Fibroblast of lung (primary cell): ENCODE data around the gene RTCB. TPM values are rescaled to one million over a fixed set of nuclear protein-coding genes. Genes with fewer than 3 reads are reported as not detected.

Experiments
- DNase-seq, 2 donors: peaks; one replicate each; pipeline versions ENCODE4 v3.0.0 to v3.0.0-alpha.2; 2010; ENCODE audit warnings: low read depth in 2 of 2
- H2AFZ ChIP-seq: 2 replicates; pipeline ENCODE4 v1.5.1; 2012; ENCODE audit warnings: low read length, control low read depth, inconsistent platforms
- H3K27ac ChIP-seq: 2 replicates; pipeline ENCODE4 v1.5.1; 2011; ENCODE audit warnings: low read length, control low read depth; ENCODE audit not compliant: insufficient read depth
- H3K27me3 ChIP-seq: 2 replicates; pipeline ENCODE4 v1.5.1; 2011; ENCODE audit warnings: mild to moderate bottlenecking, low read length; ENCODE audit not compliant: control insufficient read depth, insufficient read depth
- H3K36me3 ChIP-seq: 2 replicates; pipeline ENCODE4 v1.5.1; 2011; ENCODE audit warnings: low read length; ENCODE audit not compliant: control insufficient read depth, insufficient read depth
- H3K4me1 ChIP-seq: 2 replicates; pipeline ENCODE4 v1.5.1; 2011; ENCODE audit warnings: low read length; ENCODE audit not compliant: control insufficient read depth, insufficient read depth; ENCODE audit errors: extremely low read depth
- H3K4me2 ChIP-seq: 2 replicates; pipeline ENCODE4 v1.5.1; 2011; ENCODE audit warnings: low read length, control low read depth; ENCODE audit not compliant: insufficient read depth; ENCODE audit errors: extremely low read depth
- H3K4me3 ChIP-seq, 4 experiments: fragments of 200-600 bp in 1 of 4; sonication (generic) in 1 of 4; replicated peaks in 1 of 4; 2 replicates each; pipeline ENCODE4 v1.5.1; 2011 to 2016; ENCODE audit warnings: low read length in 4 of 4, low read depth in 3 of 4, mild to moderate bottlenecking in 3 of 4, control low read depth in 2 of 4, inconsistent platforms in 1 of 4, mixed read lengths in 1 of 4; ENCODE audit not compliant: insufficient read depth in 1 of 4; ENCODE audit errors: control extremely low read depth in 1 of 4
- H3K79me2 ChIP-seq: 2 replicates; pipeline ENCODE4 v1.5.1; 2012; ENCODE audit warnings: mild to moderate bottlenecking, low read length, inconsistent platforms; ENCODE audit not compliant: control insufficient read depth, insufficient read depth
- H3K9ac ChIP-seq: 2 replicates; pipeline ENCODE4 v1.5.1; 2011; ENCODE audit warnings: mild to moderate bottlenecking, low read length, control low read depth; ENCODE audit not compliant: insufficient read depth
- H3K9me3 ChIP-seq: 2 replicates; pipeline ENCODE4 v1.5.1; 2012; ENCODE audit warnings: low read depth, low read length; ENCODE audit not compliant: control insufficient read depth, insufficient read depth
- H4K20me1 ChIP-seq: 2 replicates; pipeline ENCODE4 v1.5.1; 2011; ENCODE audit warnings: low read length; ENCODE audit not compliant: control insufficient read depth, insufficient read depth; ENCODE audit errors: extremely low read depth
- CTCF ChIP-seq, 2 donors: IDR thresholded peaks in 1 of 2; conservative IDR thresholded peaks in 1 of 2; 1 replicate in 1 of 2; 2 replicates in 1 of 2; pipeline ENCODE4 v1.5.1; 2011 to 2012; ENCODE audit warnings: low read length in 2 of 2, control low read depth in 1 of 2, inconsistent platforms in 1 of 2, low read depth in 1 of 2, mild to moderate bottlenecking in 1 of 2
- EZH2 ChIP-seq: IDR thresholded peaks from 2 replicates; pipeline ENCODE4 v1.5.1; 2012; ENCODE audit warnings: low read length, control low read depth, mild to moderate bottlenecking; ENCODE audit errors: missing control alignments
- polyA plus RNA-seq, 2 donors: library from polyadenylated mRNA; depleted of rRNA in 1 of 2; stranded (reverse) in 1 of 2; unstranded in 1 of 2; fragments of >200 nt; gene quantifications; 2 replicates each; pipeline ENCODE4 v1.2.1, GENCODE V29; 2011 to 2012; ENCODE audit warnings: missing spikeins in 1 of 2
- total RNA-seq: library from RNA; depleted of rRNA; stranded (reverse); fragments of >200 nt; gene quantifications from 2 replicates; pipeline ENCODE4 v1.2.1, GENCODE V29; 2014

The RTCB gene
- total and polyA plus RNA-seq, 2 donors (not counting 1 experiment from before 2014, with no cell fraction given), result 88.7 to 111 TPM

- TF ChIP-seq EZH2 (no peak), CTCF (conservative IDR thresholded peaks at IDR 0.05 in 1 of 2, IDR thresholded peaks at IDR 0.05 in 1 of 2; ENCODE audit: low read depth in 1 of 2, low read length in 2 of 2) (no peak)
- no peak overlapping the region for H3K4me3 ChIP-seq
- no peaks in the 10 kb centered on the region for H3K9me3 ChIP-seq
- H3K27me3 ChIP-seq, result peaks cover 2% of the 10 kb centered on the region
- H3K79me2 ChIP-seq, result no peaks in the 10 kb centered on the region
- no peaks in the 10 kb centered on the region for H3K4me1 ChIP-seq
- H2AFZ ChIP-seq, result no peak overlapping the region
- H3K4me2 ChIP-seq, result no peak overlapping the region
- no peaks in the 10 kb centered on the region for H3K36me3 ChIP-seq
- no peak for DNase-seq
- no peak overlapping the region for H3K9ac ChIP-seq
- H3K27ac ChIP-seq, result no peak overlapping the region
- no peaks in the 10 kb centered on the region for H4K20me1 ChIP-seq
These were observed 14.8 kb upstream of the RTCB start for GRCh38 chr22:32426881-32427280.

- Histone ChIP-seq H3K4me3 (no peak overlapping the region), H3K27me3 (peaks cover 2% of the 10 kb centered on the region), H3K9me3 (no peaks in the 10 kb centered on the region), H3K4me2 (no peak overlapping the region), H3K27ac (no peak overlapping the region), H3K36me3 (no peaks in the 10 kb centered on the region), H2AFZ (no peak overlapping the region), H3K4me1 (no peaks in the 10 kb centered on the region), H4K20me1 (no peaks in the 10 kb centered on the region), H3K9ac (no peak overlapping the region), H3K79me2 (no peaks in the 10 kb centered on the region)
- DNase-seq, result no peak
- TF ChIP-seq CTCF (conservative IDR thresholded peaks at IDR 0.05 in 1 of 2, IDR thresholded peaks at IDR 0.05 in 1 of 2; ENCODE audit: low read depth in 1 of 2, low read length in 2 of 2) (no peak), EZH2 (no peak)
These were observed 11.6 kb upstream of the RTCB start for GRCh38 chr22:32423664-32424063.

- TF ChIP-seq EZH2 (no peak), CTCF (conservative IDR thresholded peaks at IDR 0.05 in 1 of 2, IDR thresholded peaks at IDR 0.05 in 1 of 2; ENCODE audit: low read depth in 1 of 2, low read length in 2 of 2) (no peak)
- DNase-seq, result no peak
- H3K27ac ChIP-seq, result no peak overlapping the region
These were observed 10.0 kb upstream of the RTCB start for GRCh38 chr22:32422062-32422461.

More at GRCh38 chr22:32422062-32422461, 10.0 kb upstream of the RTCB start:
- H3K79me2 ChIP-seq, result no peaks in the 10 kb centered on the region
- no peak overlapping the region for H3K4me3 ChIP-seq
- no peaks in the 10 kb centered on the region for H3K9me3 ChIP-seq
- no peaks in the 10 kb centered on the region for H4K20me1 ChIP-seq
- H3K9ac ChIP-seq, result no peak overlapping the region
- H3K4me2 ChIP-seq, result no peak overlapping the region
- H3K27me3 ChIP-seq, result peaks cover 2% of the 10 kb centered on the region
- H3K36me3 ChIP-seq, result no peaks in the 10 kb centered on the region
- no peaks in the 10 kb centered on the region for H3K4me1 ChIP-seq
- H2AFZ ChIP-seq, result no peak overlapping the region
